Activated B cell treated with CpG ODN at 0.5 μM for 24 hours (primary cell): Measurements from ENCODE around the gene CADPS. TPM values are rescaled to one million over a fixed set of nuclear protein-coding genes. Genes with fewer than 3 reads are reported as not detected.

Source experiments
- ATAC-seq: fragments of 200-7000 bp; cut with Tn5 transposase; one replicate; pipeline ENCODE4 v1.10.0; 2021; ENCODE audit warnings: low read depth, mild to moderate bottlenecking, moderate library complexity
- CTCF ChIA-PET: fragments of 350-600 bp; sonication (Branson Sonifier 250); formaldehyde crosslinking; loops from one replicate; lab custom pipeline; 2021; ENCODE audit warnings: antibody characterized with exemption; lab: Charles Lee
- POLR2A ChIA-PET: fragments of 350-600 bp; sonication (Branson Sonifier 250); formaldehyde crosslinking; loops from one replicate; lab custom pipeline; 2021; ENCODE audit warnings: antibody characterized with exemption; lab: Charles Lee
- DNase-seq: peaks from one replicate; pipeline ENCODE4 v3.0.0; 2022
- H3K27ac Mint-ChIP-seq: one replicate; pipeline ENCODE4 v1.8.0; 2020; ENCODE audit warnings: mixed read lengths
- H3K27me3 Mint-ChIP-seq: one replicate; pipeline ENCODE4 v1.8.0; 2021; ENCODE audit warnings: mixed read lengths
- H3K36me3 Mint-ChIP-seq: one replicate; pipeline ENCODE4 v1.8.0; 2021; ENCODE audit warnings: low read depth, mixed read lengths
- H3K4me1 Mint-ChIP-seq: one replicate; pipeline ENCODE4 v1.8.0; 2021; ENCODE audit warnings: mixed read lengths
- H3K4me3 Mint-ChIP-seq: one replicate; pipeline ENCODE4 v1.8.0; 2020; ENCODE audit warnings: mild to moderate bottlenecking, mixed read lengths
- H3K9me3 Mint-ChIP-seq: one replicate; pipeline ENCODE4 v1.8.0; 2020; ENCODE audit warnings: mixed read lengths
- CTCF ChIP-seq: fragments of 200-600 bp; IDR thresholded peaks from one replicate; pipeline ENCODE4 v1.8.0; 2022; ENCODE audit warnings: antibody characterized with exemption, mild to moderate bottlenecking
- intact Hi-C: fragments of 100-400 bp; cut with micrococcal nuclease; formaldehyde crosslinking; loops from one replicate; pipeline ENCODE4 v1.15.1; 2024
- total RNA-seq: library from RNA; stranded (reverse); gene quantifications from 2 replicates; pipeline ENCODE4 v1.2.3, GENCODE V29; 2022

CADPS gene
- total RNA-seq, 1 donor from 2014 or later: not detected

- no peaks in the 10 kb centered on the region for H3K27me3 Mint-ChIP-seq
- no peak overlapping the region for H3K4me3 Mint-ChIP-seq
- intact Hi-C loops: no loop called here
- DNase-seq: no peak
- ChIA-PET CTCF (no interaction called here), POLR2A (no interaction called here)
- no peaks in the 10 kb centered on the region for H3K9me3 Mint-ChIP-seq
- no peaks in the 10 kb centered on the region for H3K4me1 Mint-ChIP-seq
- ATAC-seq: no peak
- no peaks in the 10 kb centered on the region for H3K36me3 Mint-ChIP-seq
- H3K27ac Mint-ChIP-seq: no peak overlapping the region
- TF ChIP-seq CTCF: no peak
These were observed 43.6 kb upstream of the CADPS start for GRCh38 chr3:62918777-62919176.

- no peak for DNase-seq
- Mint-ChIP-seq H3K27me3 (no peaks in the 10 kb centered on the region), H3K36me3 (no peaks in the 10 kb centered on the region), H3K4me1 (no peaks in the 10 kb centered on the region), H3K27ac (no peak overlapping the region), H3K4me3 (no peak overlapping the region), H3K9me3 (no peaks in the 10 kb centered on the region)
- POLR2A ChIA-PET: no interaction called here
- no peak for ATAC-seq
- no peak for TF ChIP-seq CTCF
- intact Hi-C loops: no loop called here
- CTCF ChIA-PET: no interaction called here
These were observed 42.9 kb upstream of the CADPS start for GRCh38 chr3:62918131-62918530.

- intact Hi-C loops: no loop called here
- H3K9me3 Mint-ChIP-seq: no peaks in the 10 kb centered on the region
- ATAC-seq (no peak), DNase-seq (no peak)
- H3K36me3 Mint-ChIP-seq: no peaks in the 10 kb centered on the region
- POLR2A ChIA-PET: no interaction called here
- no peak overlapping the region for H3K27ac Mint-ChIP-seq
- no peaks in the 10 kb centered on the region for H3K4me1 Mint-ChIP-seq
- TF ChIP-seq CTCF: no peak
- CTCF ChIA-PET: no interaction called here
- no peak overlapping the region for H3K4me3 Mint-ChIP-seq
- no peaks in the 10 kb centered on the region for H3K27me3 Mint-ChIP-seq
These were observed 36.3 kb upstream of the CADPS start for GRCh38 chr3:62911526-62911925.

- Mint-ChIP-seq H3K27ac (no peak overlapping the region), H3K4me1 (no peaks in the 10 kb centered on the region), H3K27me3 (no peaks in the 10 kb centered on the region), H3K36me3 (no peaks in the 10 kb centered on the region), H3K9me3 (no peaks in the 10 kb centered on the region), H3K4me3 (no peak overlapping the region)
- ChIA-PET POLR2A (no interaction called here), CTCF (no interaction called here)
- TF ChIP-seq CTCF: no peak
- intact Hi-C loops: no loop called here
- DNase-seq: no peak
- no peak for ATAC-seq
These were observed 30.1 kb upstream of the CADPS start for GRCh38 chr3:62905331-62905730.

DNA sequence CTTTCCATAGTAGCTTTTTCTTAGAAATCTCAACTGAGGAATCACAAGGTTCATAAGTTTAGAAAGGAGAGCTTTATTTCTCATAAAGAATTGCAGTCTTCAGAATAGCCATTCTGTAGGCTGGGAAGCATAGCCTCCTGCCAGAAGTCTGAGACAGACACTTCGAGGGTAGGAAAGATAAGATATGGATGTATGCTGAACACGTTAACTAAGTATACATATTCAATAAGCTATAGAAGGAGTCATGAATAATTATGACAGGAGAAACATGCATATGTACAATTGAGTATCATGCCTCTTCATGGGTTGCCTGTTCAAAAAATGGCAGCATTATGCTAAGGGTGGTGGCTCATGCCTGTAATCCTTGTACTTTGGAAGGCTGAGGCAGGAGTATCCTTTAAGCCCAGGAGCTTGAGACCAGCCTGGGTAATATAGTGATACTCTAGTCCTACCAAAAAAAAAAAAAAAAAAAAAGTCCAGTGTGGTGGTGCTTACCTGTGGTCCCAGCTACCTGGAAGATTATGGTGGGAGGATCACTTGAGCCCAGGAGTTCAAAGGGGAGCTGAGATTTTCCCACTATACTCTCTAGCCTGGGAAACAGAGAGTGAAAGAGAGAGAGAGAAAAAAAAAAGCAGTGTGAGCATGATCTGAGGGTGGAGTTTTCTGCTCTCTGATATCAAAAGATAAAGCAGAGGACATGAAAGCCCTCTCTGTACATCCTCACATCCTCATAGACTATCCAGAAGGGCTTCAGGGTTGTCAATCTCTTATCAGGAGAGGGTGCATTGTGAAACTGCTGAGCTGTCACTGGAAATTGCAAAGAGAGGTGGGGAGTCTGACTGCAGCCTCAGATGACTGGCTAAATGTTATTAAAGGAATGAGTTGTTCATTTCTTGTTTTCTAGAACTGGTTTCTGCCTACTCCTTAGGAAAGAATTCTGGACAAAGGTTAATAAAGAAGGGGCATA, 23.6 kb upstream of the CADPS start:
- no peaks in the 10 kb centered on the region for H3K27me3 Mint-ChIP-seq
- no peaks in the 10 kb centered on the region for H3K4me1 Mint-ChIP-seq
- no peaks in the 10 kb centered on the region for H3K9me3 Mint-ChIP-seq
- intact Hi-C loops: no loop called here
- no peak overlapping the region for H3K4me3 Mint-ChIP-seq
- H3K27ac Mint-ChIP-seq: no peak overlapping the region
- ChIA-PET CTCF (interaction anchor here (0.7 kb wide), 1 partner anchor 435 kb away, joined by 3 read pairs; no protein-coding TSS in a partner anchor), POLR2A (no interaction called here)
- DNase-seq (no peak), ATAC-seq (no peak)
- TF ChIP-seq CTCF: no peak
- no peaks in the 10 kb centered on the region for H3K36me3 Mint-ChIP-seq
